SK-N-SH (cell line): Measurements from ENCODE around the gene CDC34. TPM values are rescaled to one million over a fixed set of nuclear protein-coding genes. Genes with fewer than 3 reads are reported as not detected.
A peak's percentile ranks its signal among the peaks of the same experiment; 100 is the strongest.

Experiments used
- CTCF ChIA-PET: fragments of 300-600, 350-600 bp; formaldehyde crosslinking; extraction: SDS; loops from one replicate; lab custom pipeline; 2021; lab: Yijun Ruan, JAX
- POLR2A ChIA-PET: fragments of 350-600 bp; sonication (Branson Sonifier 250); formaldehyde crosslinking; extraction: SDS; loops from one replicate; lab custom pipeline; 2020; ENCODE audit warnings: antibody characterized with exemption, inconsistent platforms; lab: Yijun Ruan, JAX
- DNase-seq: peaks from one replicate; pipeline ENCODE4 v3.0.0; 2012
- H2AFZ ChIP-seq: fragments of 200-600 bp; sonication (generic); 2 replicates; pipeline ENCODE4 v1.8.1; 2016; ENCODE audit warnings: antibody characterized with exemption, mild to moderate bottlenecking, low read depth
- H3F3A ChIP-seq: fragments of 200-600 bp; sonication (generic); replicated peaks from 2 replicates; pipeline ENCODE3; 2016; ENCODE audit warnings: antibody characterized with exemption, mild to moderate bottlenecking; ENCODE audit not compliant: insufficient read depth
- H3K27ac ChIP-seq, 2 experiments: fragments of 200-500 bp in 1 of 2; fragments of 200-600 bp in 1 of 2; sonication (Bioruptor generic) in 1 of 2; sonication (generic), shearing (Covaris generic) in 1 of 2; 2 replicates each; pipeline versions ENCODE4 v1.5.1 to v1.6.1; 2014 to 2016; ENCODE audit warnings: low read depth in 2 of 2, inconsistent platforms in 1 of 2, low read length in 1 of 2, mild to moderate bottlenecking in 1 of 2, mixed read lengths in 1 of 2
- H3K27me3 ChIP-seq: fragments of 200-600 bp; sonication (generic), shearing (Covaris generic); 2 replicates; pipeline ENCODE4 v1.6.1; 2016; ENCODE audit warnings: mixed run types; ENCODE audit not compliant: insufficient read depth
- H3K36me3 ChIP-seq, 2 experiments: fragments of 200-500 bp in 1 of 2; fragments of 200-600 bp in 1 of 2; sonication (Bioruptor generic) in 1 of 2; sonication (generic) in 1 of 2; replicated peaks in 1 of 2; 2 replicates each; pipeline versions ENCODE3 to v1.5.1; 2014 to 2016; ENCODE audit warnings: low read length in 1 of 2, mild to moderate bottlenecking in 1 of 2; ENCODE audit not compliant: insufficient read depth in 2 of 2, control insufficient read depth in 1 of 2
- H3K4me1 ChIP-seq, 2 experiments: fragments of 200-500 bp in 1 of 2; fragments of 200-600 bp in 1 of 2; sonication (Bioruptor generic) in 1 of 2; sonication (generic), shearing (Covaris generic) in 1 of 2; 2 replicates each; pipeline versions ENCODE4 v1.5.1 to v1.6.1; 2014 to 2016; ENCODE audit warnings: low read depth in 1 of 2, low read length in 1 of 2, mixed run types in 1 of 2; ENCODE audit not compliant: insufficient read depth in 2 of 2, control insufficient read depth in 1 of 2
- H3K4me2 ChIP-seq: fragments of 200-600 bp; sonication (generic), shearing (Covaris generic); 2 replicates; pipeline ENCODE4 v1.6.1; 2017; ENCODE audit warnings: mixed run types
- H3K4me3 ChIP-seq, 2 experiments: fragments of 200-500 bp in 1 of 2; fragments of 200-600 bp in 1 of 2; sonication (Bioruptor generic) in 1 of 2; sonication (generic), shearing (Covaris generic) in 1 of 2; 2 replicates each; pipeline versions ENCODE4 v1.5.1 to v1.8.1; 2014 to 2016; ENCODE audit warnings: low read depth in 2 of 2, inconsistent platforms in 1 of 2, low read length in 1 of 2, mild to moderate bottlenecking in 1 of 2, mixed read lengths in 1 of 2, moderate library complexity in 1 of 2
- H3K79me2 ChIP-seq: fragments of 200-600 bp; sonication (generic); 2 replicates; pipeline ENCODE4 v1.8.1; 2017; ENCODE audit warnings: mild to moderate bottlenecking; ENCODE audit not compliant: insufficient read depth
- H3K9ac ChIP-seq: fragments of 200-600 bp; sonication (generic); 2 replicates; pipeline ENCODE4 v1.6.1; 2017; ENCODE audit warnings: mixed run types
- H3K9me2 ChIP-seq: fragments of 200-600 bp; sonication (generic); 2 replicates; pipeline ENCODE4 v1.6.1; 2017; ENCODE audit warnings: mixed run types
- H3K9me3 ChIP-seq: fragments of 200-600 bp; sonication (generic); 2 replicates; pipeline ENCODE4 v1.6.1; 2017; ENCODE audit warnings: mixed run types, mild to moderate bottlenecking, moderate library complexity
- H4K20me1 ChIP-seq: fragments of 200-600 bp; sonication (generic); 2 replicates; pipeline ENCODE4 v1.6.1; 2017; ENCODE audit warnings: mild to moderate bottlenecking, mixed run types; ENCODE audit not compliant: insufficient read depth
- EZH2phosphoT487 ChIP-seq: fragments of 200-600 bp; sonication (generic); IDR thresholded peaks from 2 replicates; pipeline ENCODE4 v1.6.1; 2017; ENCODE audit warnings: low read depth, mixed run types, mild to moderate bottlenecking, antibody characterized with exemption, moderate library complexity, borderline replicate concordance
- GATA2 ChIP-seq: sonication (generic); formaldehyde crosslinking; IDR thresholded peaks from 2 replicates; pipeline ENCODE4 v1.5.0; 2020; ENCODE audit warnings: mild to moderate bottlenecking, missing genetic modification reagents
- MXI1 ChIP-seq: IDR thresholded peaks from 2 replicates; pipeline ENCODE4 v1.6.1; 2012; ENCODE audit warnings: mild to moderate bottlenecking, low read depth, low read length, improper control_type of control experiment
- REST ChIP-seq: IDR thresholded peaks from 2 replicates; pipeline ENCODE4 v1.6.1; 2012; ENCODE audit warnings: mild to moderate bottlenecking, low read depth, low read length, moderate library complexity
- TAF1 ChIP-seq: IDR thresholded peaks from 2 replicates; pipeline ENCODE4 v1.6.1; 2012; ENCODE audit warnings: low read depth, mild to moderate bottlenecking, low read length, moderate library complexity, borderline replicate concordance
- USF1 ChIP-seq: IDR thresholded peaks from 2 replicates; pipeline ENCODE4 v1.4.0; 2012; ENCODE audit warnings: low read depth, borderline replicate concordance
- USF2 ChIP-seq: fragments of 150-350 bp; IDR thresholded peaks from 2 replicates; pipeline ENCODE4 v1.6.1; 2017; ENCODE audit warnings: antibody characterized with exemption, low read length, low read depth, borderline replicate concordance
- WGBS: methylation state at CpG from one replicate; pipeline ENCODE4 v1.1.6; 2017; ENCODE audit warnings: low lambda C conversion rate; 5-methylcytosine and 5-hydroxymethylcytosine counted together
- polyA plus RNA-seq, 3 experiments: library from polyadenylated mRNA; depleted of rRNA; stranded (reverse); fragments of >200 nt; gene quantifications; 2 replicates each; pipeline ENCODE4 v1.2.3, GENCODE V29; 2012

CDC34 gene
- polyA plus RNA-seq, 1 of the 3 experiments (the other 2 are of a cell fraction): 96.7 TPM

GRCh38 chr19:573519-573825 lies 41.9 kb downstream of the CDC34 start (continued):
- TF ChIP-seq USF1 (no peak), GATA2 (no peak), USF2 (no peak), EZH2phosphoT487 (no peak), TAF1 (no peak)

GRCh38 chr19:574658-575526 lies 43.3 kb downstream of the CDC34 start:
- DNase-seq: no peak
- Histone ChIP-seq H3K36me3 (peaks cover 0 to 15% of the 10 kb centered on the region in 2 experiments), H2AFZ (no peak overlapping the region), H3K9me3 (no peaks in the 10 kb centered on the region), H3K4me1 (peaks cover 24 to 32% of the 10 kb centered on the region in 2 experiments; a peak in 3 of 4 replicates), H3K9ac (peak overlapping the region; percentile 11; the same call in 1 of the 2 replicates), H3K9me2 (no peaks in the 10 kb centered on the region), H3K4me2 (peak overlapping the region; percentile 100), H3F3A (peaks cover 14% of the 10 kb centered on the region), H3K79me2 (peaks cover 73% of the 10 kb centered on the region), H3K27me3 (no peaks in the 10 kb centered on the region), H4K20me1 (peaks cover 66% of the 10 kb centered on the region), H3K4me3 (peak overlapping the region; percentile 38 to 53), H3K27ac (peak overlapping the region; percentile 44 to 53; a peak in 3 of 4 replicates)
- TF ChIP-seq REST (no peak), MXI1 (peak; percentile 58; the same call in 1 of the 2 replicates)
- ChIA-PET CTCF (interaction anchor here (1.3 to 5.7 kb wide), 5 partner anchors 9 to 65 kb away, joined by 3 to 32 read pairs (median 6); no protein-coding TSS in a partner anchor), POLR2A (interaction anchor here (1.4 kb wide), 1 partner anchor 69 kb away, joined by 4 read pairs; no protein-coding TSS in a partner anchor)
- 15% methylated on average over 4 of the region's 32 CpGs for WGBS
